Mammary epithelial cell (primary cell): ENCODE results near the gene ZNF33A.

ENCODE experiments used
- EZH2 ChIP-seq: IDR thresholded peaks from 2 replicates; pipeline ENCODE4 v1.6.1; 2012; ENCODE audit warnings: low read length, inconsistent platforms, borderline replicate concordance
- TF ChIP-seq, protein P1 (sequence below), 2 donors: IDR thresholded peaks in 1 of 2; conservative IDR thresholded peaks in 1 of 2; 2 replicates each; pipeline ENCODE4 v1.5.1; 2011 to 2012; ENCODE audit warnings: inconsistent platforms in 2 of 2, low read length in 2 of 2, mild to moderate bottlenecking in 2 of 2, control low read depth in 1 of 2, low read depth in 1 of 2; ENCODE audit not compliant: insufficient read depth in 1 of 2; ENCODE audit errors: extremely low read depth in 1 of 2

DNA sequence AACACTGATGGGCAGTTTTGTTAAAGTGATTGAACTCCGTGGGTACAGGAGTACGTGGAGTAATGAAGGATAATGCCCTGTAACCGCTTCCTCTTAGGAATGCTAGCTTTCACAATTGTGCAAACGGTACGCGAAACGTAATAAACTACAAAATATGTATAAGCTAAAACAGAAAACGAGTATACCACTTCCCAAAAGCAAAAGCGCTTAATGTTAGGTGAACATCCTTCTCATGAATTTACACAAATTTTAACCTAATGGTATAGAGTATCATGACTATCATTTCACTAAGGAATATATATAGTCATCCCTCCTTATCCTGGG lies 33.6 kb upstream of the ZNF33A start:
- TF ChIP-seq, protein P1, sequence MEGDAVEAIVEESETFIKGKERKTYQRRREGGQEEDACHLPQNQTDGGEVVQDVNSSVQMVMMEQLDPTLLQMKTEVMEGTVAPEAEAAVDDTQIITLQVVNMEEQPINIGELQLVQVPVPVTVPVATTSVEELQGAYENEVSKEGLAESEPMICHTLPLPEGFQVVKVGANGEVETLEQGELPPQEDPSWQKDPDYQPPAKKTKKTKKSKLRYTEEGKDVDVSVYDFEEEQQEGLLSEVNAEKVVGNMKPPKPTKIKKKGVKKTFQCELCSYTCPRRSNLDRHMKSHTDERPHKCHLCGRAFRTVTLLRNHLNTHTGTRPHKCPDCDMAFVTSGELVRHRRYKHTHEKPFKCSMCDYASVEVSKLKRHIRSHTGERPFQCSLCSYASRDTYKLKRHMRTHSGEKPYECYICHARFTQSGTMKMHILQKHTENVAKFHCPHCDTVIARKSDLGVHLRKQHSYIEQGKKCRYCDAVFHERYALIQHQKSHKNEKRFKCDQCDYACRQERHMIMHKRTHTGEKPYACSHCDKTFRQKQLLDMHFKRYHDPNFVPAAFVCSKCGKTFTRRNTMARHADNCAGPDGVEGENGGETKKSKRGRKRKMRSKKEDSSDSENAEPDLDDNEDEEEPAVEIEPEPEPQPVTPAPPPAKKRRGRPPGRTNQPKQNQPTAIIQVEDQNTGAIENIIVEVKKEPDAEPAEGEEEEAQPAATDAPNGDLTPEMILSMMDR (conservative IDR thresholded peaks at IDR 0.05 in 1 of 2, IDR thresholded peaks at IDR 0.05 in 1 of 2; ENCODE audit: extremely low read depth in 1 of 2, insufficient read depth in 1 of 2, low read depth in 1 of 2, low read length in 2 of 2) = no peak
- TF ChIP-seq EZH2 = no peak
